DLD1 (cell line): ENCODE results near the gene MAT2B.

ENCODE experiments used
- in situ Hi-C: cut with HindIII; loops from 2 replicates; pipeline ENCODE4 v1.10.0; 2017; ENCODE audit warnings: low sequenced_read_pairs

The MAT2B gene

GRCh38 chr5:163548649-163549048 is 43.2 kb downstream of the MAT2B start:
- in situ Hi-C loops: loop anchor here (10.0 kb wide), 1 partner anchor 296 kb away; no protein-coding TSS in a partner anchor

GRCh38 chr5:163551156-163551555 is 45.7 kb downstream of the MAT2B start:
- in situ Hi-C loops: loop anchor here (25.0 kb wide), 1 partner anchor 936 kb away; no protein-coding TSS in a partner anchor

- in situ Hi-C loops: loop anchor here (25.0 kb wide), 1 partner anchor 935 kb away; no protein-coding TSS in a partner anchor
These were observed 47.1 kb downstream of the MAT2B start for GRCh38 chr5:163552536-163552935.

GRCh38 chr5:163561339-163561738 is 55.9 kb downstream of the MAT2B start:
- in situ Hi-C loops: loop anchor here (25.0 kb wide), 1 partner anchor 926 kb away; no protein-coding TSS in a partner anchor

- in situ Hi-C loops: loop anchor here (25.0 kb wide), 1 partner anchor 925 kb away; no protein-coding TSS in a partner anchor
These were observed 56.7 kb downstream of the MAT2B start for GRCh38 chr5:163562071-163562470.

GRCh38 chr5:163563112-163563511 is 57.7 kb downstream of the MAT2B start:
- in situ Hi-C loops: loop anchor here (25.0 kb wide), 1 partner anchor 924 kb away; no protein-coding TSS in a partner anchor

GRCh38 chr5:163563880-163564279 is 58.5 kb downstream of the MAT2B start:
- in situ Hi-C loops: loop anchor here (25.0 kb wide), 1 partner anchor 923 kb away; no protein-coding TSS in a partner anchor

GRCh38 chr5:163564321-163564938 is 59.0 kb downstream of the MAT2B start:
- in situ Hi-C loops: loop anchor here (25.0 kb wide), 1 partner anchor 923 kb away; no protein-coding TSS in a partner anchor

GRCh38 chr5:163565492-163565891 is 60.1 kb downstream of the MAT2B start:
- in situ Hi-C loops: loop anchor here (25.0 kb wide), 1 partner anchor 922 kb away; no protein-coding TSS in a partner anchor

GRCh38 chr5:163565931-163566608 is 60.7 kb downstream of the MAT2B start:
- in situ Hi-C loops: loop anchor here (25.0 kb wide), 1 partner anchor 921 kb away; no protein-coding TSS in a partner anchor

- in situ Hi-C loops: loop anchor here (25.0 kb wide), 1 partner anchor 921 kb away; no protein-coding TSS in a partner anchor
These were observed 61.3 kb downstream of the MAT2B start for GRCh38 chr5:163566678-163567077.

GRCh38 chr5:163567811-163568210 is 62.4 kb downstream of the MAT2B start:
- in situ Hi-C loops: loop anchor here (25.0 kb wide), 1 partner anchor 919 kb away; no protein-coding TSS in a partner anchor
